Measurements from ENCODE around the gene PTPRJ.

DNA sequence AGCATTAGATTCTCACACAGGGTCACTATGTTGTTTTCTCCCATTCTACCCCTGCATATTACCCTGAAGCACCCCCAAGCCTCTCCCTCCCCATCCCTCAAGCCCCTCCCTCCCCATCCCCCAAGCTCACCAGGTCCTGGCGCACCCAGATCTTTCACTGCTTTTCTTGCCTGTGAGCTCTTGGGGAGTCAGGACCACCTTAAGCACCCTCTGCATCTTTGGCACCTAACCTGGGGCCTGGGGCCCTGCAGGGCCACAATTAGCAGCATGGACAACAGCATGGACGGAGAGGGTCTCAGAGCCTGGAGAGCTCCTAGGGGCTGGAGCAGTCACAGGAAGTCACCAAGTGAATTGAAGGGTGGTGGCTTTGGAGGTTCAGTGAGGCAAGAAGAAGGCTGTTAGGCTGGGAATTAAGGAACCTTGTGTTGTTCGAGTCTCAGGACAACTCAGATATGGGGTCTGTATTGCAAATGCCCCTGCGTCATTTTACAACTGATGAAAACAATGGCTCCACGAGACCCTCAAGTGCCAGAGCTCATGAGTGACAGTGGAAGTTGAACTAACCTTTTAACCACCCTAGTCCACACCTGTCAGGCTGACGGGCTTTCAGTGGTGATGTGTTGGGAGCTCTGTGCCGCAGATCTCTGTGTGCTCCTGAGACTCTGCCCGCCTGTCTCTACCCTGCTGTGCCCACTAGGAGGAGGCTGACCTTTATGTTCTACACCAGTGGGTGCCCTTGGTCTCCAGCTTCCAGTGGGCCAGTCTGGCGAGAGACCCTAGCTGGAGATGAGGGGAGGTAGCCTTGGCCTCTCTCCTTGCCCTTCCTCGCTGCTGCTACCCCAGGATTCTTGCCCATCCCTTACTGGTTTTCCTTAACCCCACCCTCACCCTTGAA is 125.0 kb downstream of the PTPRJ start:
- TF ChIP-seq, protein P1, sequence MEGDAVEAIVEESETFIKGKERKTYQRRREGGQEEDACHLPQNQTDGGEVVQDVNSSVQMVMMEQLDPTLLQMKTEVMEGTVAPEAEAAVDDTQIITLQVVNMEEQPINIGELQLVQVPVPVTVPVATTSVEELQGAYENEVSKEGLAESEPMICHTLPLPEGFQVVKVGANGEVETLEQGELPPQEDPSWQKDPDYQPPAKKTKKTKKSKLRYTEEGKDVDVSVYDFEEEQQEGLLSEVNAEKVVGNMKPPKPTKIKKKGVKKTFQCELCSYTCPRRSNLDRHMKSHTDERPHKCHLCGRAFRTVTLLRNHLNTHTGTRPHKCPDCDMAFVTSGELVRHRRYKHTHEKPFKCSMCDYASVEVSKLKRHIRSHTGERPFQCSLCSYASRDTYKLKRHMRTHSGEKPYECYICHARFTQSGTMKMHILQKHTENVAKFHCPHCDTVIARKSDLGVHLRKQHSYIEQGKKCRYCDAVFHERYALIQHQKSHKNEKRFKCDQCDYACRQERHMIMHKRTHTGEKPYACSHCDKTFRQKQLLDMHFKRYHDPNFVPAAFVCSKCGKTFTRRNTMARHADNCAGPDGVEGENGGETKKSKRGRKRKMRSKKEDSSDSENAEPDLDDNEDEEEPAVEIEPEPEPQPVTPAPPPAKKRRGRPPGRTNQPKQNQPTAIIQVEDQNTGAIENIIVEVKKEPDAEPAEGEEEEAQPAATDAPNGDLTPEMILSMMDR (IDR thresholded peaks at IDR 0.05; ENCODE audit: low read depth, low read length), result no peak
- TF ChIP-seq POLR2A (IDR thresholded peaks at IDR 0.05; ENCODE audit: extremely low read depth, insufficient read length), result no peak
